ENCODE measurements around the gene KNTC1.

GRCh38 chr12:122501489-122501989, 25.5 kb upstream of the KNTC1 start:
- TF ChIP-seq POLR2A (IDR thresholded peaks at IDR 0.05) (no peak), CTCF (IDR thresholded peaks at IDR 0.05) (no peak), POLR2AphosphoS5 (IDR thresholded peaks at IDR 0.05) (no peak)

Data from transverse colon (tissue), 4 donors.